Nucleus accumbens (tissue), 56 donors: ENCODE measurements around the gene ETFRF1.

Source experiments
- DNase-seq, 56 donors: peaks; one replicate each; lab custom pipeline; 2025; lab: John Stamatoyannopoulos, UW

ETFRF1 gene

DNA sequence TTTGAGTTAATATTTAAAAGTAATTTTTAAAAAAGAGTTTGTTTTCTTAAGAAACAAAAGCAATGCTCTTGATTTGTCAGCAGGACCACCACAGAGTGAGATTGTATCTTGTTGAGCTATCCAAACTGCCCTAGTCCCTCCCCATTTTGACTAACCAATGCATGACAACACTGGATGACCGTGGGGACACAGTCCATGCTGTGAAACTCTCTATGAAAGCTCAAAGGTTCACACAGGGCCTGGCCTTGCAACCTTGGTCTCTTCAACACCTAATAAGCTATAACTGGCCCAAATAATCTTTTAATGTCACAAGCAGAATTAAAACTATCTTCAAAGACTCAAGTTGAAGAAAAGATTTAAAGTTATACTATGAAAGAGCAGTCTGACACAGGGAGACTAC, 13.5 kb downstream of the ETFRF1 start:
- DNase-seq, result no peak

DNA sequence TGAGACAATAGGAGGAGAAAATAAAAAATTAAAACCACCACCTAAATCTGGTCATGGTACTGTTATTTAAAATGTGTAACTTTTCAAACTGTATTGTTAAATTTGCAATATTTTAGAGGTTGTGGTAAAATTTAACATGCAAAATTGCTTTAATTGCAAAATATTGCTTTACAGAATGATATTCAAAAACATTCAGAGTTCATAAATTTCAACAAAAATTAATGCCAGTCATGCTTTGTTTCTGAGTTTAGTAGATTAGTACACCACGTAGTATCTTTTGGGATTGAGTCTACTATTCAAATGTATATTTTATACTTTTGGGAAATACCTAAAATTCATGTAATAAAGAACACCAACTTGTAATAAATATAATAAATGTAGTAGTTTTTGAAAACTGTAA, 18.3 kb downstream of the ETFRF1 start:
- DNase-seq, result no peak

DNA sequence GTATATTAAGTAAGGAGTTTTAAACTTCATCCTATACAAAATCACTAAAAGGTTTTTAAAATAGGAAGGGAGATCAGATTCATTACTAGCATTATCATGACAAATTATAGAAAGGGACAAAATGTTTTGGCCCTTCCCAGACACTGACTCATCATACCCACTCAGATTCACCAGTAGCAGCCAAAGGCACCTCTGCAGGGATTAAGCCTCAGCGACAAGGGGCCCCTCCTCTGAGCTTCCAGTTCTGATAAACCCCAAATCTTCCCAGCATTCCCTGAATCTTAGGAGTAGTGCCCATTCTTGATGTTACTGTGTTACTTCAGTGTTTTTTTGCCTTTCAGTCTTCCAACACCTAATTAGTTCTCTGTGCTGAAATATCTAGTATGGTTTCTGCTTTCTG, 41.2 kb downstream of the ETFRF1 start:
- DNase-seq, result no peak

DNA sequence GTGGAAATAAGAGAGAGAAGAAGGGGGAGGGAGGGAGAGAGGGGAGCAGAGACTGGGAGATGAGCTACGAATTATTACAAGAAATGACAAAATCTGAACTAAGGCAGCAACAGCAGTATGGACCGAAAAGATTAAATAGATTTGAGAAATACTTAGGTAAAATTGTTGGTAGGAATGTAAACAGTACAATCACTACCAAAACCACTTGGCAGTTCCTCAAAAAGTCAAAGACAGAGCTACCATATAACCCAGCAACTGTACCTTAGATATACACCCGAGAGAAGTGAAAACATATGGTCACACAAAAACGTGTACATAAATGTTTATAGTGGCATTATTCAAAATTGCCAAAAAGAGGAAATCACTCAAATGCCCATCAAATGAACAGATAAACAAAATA, 41.6 kb downstream of the ETFRF1 start:
- no peak for DNase-seq

DNA sequence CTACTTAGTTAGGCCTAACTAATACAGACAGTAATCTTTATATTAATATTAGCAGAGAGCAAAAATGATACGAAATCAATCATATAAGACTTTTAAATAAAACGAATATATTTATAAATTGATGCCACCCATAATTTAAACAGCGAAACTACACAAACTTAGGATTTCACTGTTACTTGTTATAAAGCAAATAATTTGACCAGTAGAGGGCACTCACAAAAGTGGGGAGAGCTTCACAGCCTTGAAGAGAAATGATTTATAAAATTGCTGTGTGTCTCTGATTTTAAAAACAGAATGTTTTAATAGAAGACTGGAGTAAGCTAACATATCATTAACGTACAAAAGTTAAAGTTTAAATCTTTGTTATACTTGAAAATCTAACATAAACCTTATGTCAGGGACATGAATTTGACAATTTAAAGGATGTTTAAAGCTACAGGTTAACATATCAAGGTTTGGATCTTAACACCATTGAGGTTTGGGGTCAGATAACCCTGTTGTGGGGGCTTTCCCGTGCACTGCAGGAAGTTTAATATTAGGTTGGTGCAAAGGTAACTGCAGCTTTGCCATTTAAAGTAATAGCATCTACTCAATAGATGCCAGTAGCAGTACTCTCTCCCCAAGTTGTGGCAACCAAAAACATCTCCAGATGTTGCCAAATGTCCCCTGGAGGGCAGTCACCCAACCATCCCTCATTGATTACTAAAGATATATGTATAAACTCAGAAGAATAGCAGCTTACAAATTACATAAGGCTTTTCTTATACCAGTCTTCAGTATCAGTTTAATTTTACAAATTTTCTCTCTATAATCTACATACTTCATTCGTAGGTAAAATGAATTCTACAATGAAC, 46.4 kb downstream of the ETFRF1 start:
- DNase-seq, result peak in 2 of 56 donors; percentile 0 to 2

DNA sequence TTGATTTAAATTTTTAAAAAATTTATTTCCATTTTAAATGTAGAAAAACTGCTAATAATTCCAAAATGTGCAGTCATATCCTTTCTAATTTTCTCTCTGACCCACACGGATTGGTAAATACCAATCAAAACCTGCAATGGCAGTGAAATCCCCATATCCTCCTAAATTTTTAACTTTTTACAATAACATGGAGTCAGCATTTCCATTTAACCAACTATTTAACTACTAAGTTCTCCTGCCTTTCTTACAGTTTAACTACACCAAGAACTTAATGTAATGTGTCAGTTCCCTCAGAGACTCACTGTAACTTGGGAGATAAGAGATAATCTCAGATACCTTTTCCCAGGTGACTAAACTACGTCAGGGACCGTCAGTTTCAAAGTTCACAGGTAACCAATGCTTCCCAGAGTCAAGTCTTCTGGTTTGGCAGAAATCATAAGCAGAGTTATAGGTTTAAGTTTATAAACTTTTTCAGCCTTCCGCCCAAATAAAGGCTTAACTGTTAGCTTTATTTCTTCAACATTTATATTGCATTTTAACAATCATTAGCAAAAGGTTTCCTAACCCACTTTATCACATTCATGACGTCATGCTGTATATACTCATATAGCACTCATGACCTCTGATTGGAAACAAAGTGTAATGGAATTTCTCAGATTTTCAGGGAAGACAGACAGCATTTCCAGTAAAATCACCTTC, 48.1 kb downstream of the ETFRF1 start:
- DNase-seq, result no peak

DNA sequence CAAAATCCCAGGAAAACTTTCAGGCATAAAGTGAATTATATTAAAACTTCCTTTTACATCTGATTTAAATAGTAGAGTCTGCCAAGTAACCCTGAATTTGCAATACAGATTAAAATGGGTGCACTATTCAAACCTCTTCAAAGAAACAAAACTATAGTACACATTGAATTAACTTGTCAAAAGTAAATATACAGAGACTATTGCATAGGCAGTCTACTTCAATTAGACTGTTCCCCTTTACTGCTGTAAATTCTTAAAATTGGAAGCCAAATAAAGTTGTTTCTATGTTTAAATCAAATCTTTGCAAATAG, 48.6 kb downstream of the ETFRF1 start:
- DNase-seq, result no peak

DNA sequence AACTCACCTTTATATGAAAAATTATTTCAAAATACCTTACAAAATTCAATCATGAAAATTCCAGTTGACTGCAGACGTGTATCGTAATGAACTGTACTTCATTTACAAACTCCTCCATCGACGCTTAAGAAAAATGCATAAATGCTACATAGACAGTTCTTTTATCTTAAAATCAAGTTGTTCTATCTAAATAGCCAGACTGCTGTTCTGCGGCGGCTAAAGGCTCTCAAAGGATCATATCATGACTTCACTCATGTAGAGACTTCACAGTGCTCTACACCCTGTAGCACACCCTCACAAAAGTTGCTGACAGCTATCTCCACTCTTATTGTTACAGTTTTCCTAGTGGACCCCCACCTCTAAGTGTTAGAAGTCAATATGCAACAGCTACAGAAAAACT, 50.5 kb downstream of the ETFRF1 start:
- no peak for DNase-seq

DNA sequence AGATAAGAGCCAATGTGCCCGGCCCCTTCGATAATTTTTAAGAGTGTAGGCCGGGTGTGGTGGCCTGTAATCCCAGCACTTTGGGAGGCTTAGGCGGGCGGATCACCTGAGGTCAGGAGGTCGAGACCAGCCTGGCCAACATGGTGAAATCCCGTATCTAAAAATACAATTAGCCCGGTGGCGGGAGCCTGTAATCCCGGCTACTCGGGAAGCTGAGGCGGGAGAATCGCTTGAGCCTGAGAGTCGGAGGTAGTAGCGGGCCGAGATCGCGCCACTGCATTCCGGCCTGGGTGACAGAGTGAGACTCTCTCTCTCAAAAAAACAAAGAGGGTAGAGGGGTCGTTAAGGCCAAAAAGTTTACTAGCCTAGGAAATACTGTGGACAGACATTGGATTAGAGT, 53.1 kb downstream of the ETFRF1 start:
- peak in 1 of 56 donors; percentile 1 for DNase-seq

DNA sequence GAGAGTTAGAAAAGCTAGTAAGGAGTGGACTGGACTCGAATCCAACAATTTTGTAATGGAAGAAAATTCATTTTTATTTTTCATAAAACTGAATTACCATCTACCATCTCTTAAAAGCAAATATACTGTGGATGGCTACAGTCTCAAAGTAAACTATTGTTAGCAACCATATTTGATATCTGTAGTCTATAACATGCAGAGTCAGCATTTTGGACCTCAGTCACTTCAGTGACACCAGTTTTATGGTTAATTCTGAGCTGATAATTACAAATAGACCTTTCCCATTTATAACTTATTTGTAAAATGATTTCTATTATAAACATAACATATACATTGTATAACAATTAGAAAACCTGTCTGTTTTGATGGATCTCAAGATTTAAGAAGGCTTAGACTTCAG, 53.7 kb downstream of the ETFRF1 start:
- DNase-seq, result no peak

DNA sequence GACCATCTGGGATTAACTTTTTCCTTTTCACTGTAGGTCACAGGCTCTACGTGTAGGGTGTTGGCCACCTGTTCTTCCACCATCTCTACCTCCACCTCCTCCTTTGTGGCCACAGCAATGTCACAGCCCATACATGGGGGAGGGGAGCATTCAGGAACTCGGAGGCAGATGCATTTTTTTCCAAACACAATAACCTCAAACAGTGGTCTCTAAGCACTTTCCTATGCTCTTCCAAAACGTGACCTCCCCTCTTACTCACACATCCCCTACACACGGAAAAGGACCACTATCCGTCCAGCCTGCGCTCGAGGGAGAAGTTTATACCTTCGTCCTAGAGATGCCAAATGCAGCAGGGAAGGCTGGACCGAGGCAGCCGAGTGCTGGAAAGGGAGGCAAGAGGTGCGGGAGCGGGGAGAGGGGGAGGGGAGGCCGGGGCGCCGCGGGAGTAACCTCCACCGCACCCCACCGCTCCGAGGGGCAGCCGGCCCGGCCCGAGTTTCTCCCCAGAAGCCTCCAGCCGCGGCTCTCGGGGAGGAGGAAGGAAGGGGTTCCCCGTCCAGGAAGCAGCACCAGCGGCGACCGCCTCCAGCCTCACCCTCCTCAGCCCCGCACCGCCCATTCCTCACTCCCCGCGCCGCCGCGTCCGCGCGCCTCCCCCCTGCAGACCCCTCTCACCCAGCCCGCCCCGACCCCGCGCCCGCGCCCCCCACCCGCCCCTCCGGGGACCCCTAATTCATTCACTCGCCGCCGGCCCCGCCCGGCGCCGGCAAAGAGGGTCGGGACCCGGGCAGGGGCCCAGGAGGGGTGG, 55.1 kb downstream of the ETFRF1 start:
- peak in 36 of 56 donors; percentile 1 to 58 (median 35) for DNase-seq

DNA sequence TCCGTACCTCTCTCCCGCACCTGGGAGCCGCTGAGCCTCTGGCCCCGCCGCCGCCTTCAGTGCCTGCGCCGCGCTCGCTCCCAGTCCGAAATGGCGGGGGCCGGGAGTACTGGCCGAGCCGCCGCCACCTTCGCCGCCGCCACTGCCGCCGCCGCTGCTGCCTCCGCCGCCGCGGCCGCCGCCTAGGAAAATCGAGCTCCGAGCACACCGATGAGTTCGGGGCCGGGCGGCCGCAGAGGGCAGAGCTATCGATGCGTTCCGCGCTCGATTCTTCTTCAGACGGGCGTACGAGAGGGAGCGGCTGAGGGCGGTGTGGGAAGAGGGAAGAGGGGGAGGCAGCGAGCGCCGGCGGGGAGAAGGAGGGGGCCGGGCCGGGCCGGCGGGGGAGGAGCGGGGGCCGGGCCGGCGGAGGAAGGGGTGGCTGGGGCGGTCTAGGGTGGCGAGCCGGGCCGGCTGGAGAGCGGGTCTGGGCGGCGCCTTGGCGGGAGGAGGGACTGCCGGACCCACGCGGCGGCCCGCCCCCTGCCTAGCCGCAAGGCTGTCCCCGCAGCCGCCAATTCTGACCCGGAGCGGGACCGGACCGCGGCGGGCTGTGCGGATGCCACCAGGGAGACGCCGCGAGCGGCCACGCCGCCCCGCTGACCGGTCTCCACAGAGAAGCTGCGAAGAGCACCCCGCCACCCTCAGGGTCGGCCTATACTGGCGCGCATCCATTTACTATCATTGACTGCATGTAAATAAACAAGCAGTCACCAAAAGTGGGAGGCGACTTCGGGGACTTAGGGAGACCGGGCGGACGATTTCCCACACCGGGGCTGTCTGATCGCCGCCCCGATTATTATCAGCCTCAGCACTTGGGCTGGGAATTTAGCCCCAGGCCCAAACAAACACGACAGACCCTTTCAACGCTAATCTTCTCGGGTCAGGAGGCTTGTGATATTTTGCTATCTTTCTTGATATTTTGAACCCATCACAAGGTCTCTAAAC, 56.0 kb downstream of the ETFRF1 start, which contains the start of gene KRAS:
Gene KRAS, minus strand, starts transcription at position 186 of the 987 bp plus-strand sequence.
- DNase-seq, result peak; percentile 59 to 98 (median 90)

DNA sequence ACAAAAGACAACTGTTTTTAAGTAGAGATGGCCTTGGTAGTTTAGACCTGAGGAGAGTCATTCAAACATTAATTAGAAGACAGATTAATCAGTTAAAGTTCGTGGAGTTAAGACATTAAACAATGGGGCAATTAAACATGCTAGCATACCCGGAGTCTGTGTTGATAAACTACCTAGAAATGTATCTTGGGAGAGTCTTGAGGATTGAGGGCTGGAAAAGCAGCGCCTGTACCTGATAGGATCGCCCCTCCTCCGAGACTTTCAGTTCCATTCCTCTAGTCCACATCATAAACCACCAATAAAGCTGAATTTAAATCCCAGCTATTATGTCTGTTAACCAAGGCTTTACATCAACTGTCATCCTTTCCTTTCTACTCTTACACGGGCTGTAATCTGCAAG, 56.7 kb downstream of the ETFRF1 start:
- DNase-seq, result no peak

DNA sequence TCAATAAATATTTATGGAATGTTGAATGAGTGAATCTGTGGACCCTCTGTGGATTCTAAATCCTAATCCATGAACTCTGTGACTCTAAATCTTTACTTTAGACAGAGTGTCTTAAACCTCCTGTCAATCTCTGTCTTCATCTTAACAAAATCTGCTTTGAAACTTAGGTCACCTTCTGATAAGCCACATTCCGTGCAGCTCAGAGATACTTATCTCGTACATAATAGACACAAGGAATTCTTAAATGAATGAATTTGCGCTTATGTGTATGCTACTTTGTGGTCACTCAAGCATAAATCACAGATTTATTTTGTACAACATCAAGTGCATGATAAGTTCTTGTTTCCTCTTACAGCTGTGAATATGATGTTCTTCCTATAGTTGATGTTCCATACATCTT, 57.9 kb downstream of the ETFRF1 start:
- DNase-seq, result no peak

DNA sequence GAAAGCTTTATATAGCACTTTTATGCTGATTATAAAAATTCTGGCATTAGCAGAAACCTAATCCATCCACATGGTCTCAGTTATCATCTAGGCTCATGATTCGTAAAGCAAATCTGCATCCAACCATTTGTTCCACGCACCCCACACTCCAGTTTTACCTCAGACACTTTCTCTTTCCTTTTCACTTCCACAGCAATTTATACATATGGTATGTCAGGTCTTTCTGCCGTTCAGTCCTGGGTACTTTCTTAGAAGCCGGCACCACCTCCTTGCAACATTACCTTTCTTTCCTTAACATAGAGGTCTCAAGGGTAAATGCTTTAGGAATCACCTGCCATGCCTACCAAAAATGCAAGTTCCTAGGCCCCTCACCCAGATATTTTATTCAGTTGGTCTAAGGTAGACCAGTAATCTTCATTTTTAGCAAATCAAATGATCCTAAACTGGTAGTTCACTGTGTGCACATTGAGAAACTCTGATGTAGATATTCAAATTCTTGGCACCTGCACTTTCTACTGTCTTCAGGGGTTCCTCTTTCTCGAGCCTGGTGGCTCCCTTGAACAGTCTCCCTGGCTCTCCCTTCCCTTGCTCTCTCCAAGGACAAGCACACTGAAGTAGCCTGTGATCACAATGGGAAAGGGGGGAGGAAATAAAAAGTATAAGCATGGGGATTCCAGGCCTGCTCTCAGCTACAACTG, 58.5 kb downstream of the ETFRF1 start:
- no peak for DNase-seq

DNA sequence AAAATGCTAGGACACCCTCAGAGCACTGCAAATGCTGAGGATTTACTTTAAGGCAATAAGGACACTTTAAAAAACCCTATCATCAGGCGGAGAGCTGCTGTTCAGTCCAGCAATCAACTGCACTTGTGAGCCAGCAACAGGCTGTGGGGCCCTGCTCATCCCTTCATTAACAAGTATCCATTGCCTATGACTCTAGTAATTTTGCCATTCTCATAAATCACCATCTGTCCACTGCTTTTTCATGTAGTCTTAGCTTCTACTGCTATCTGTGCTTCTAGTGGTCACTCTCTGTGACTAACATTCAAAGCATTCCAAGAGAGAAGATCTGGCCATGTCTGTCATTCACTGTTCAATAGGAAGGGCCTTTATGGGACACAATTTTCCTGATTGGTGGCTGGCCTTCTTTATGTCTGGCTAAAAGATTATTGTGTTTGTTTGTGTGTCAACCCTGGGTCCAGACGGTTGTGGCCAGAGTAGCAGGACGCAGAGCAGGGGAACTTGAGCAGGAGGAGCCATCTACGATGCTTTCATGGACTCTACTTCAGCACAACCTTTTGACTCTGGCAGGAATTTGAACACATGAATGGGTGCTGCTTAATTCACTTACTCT, 59.3 kb downstream of the ETFRF1 start:
- DNase-seq, result no peak
